Inflammatory macrophage (primary cell): Measurements from ENCODE around the gene DHCR24.
"Not testable (repeated sequence)": the region's sequence is repeated elsewhere in the genome, so short reads cannot be mapped to it uniquely, and the experiment has no call there.

Experiments used
- DNase-seq, 2 donors: peaks; one replicate each; pipeline ENCODE4 v3.0.0-alpha.2; 2020 to 2022
- total RNA-seq, 18 experiments: gene quantifications; one replicate each; lab custom pipeline; 2026; ENCODE audit warnings: mixed read lengths in 6 of 18, inconsistent platforms in 2 of 18; lab: John Stamatoyannopoulos, UW

Gene DHCR24
- total RNA-seq, result 164 to 713 (median 369) reads per million in 18 experiments

GRCh38 chr1:54886724-54887664, at the start of gene DHCR24:
Gene DHCR24 (minus strand): TSS chr1:54887195. CDS start chr1:54887119, 76 bp downstream.
- peak; percentile 81 to 92 for DNase-seq

GRCh38 chr1:54936791-54937190, 49.8 kb upstream of the DHCR24 start:
- no peak for DNase-seq

- DNase-seq, result no peak
Measured at GRCh38 chr1:54934869-54935268, 47.9 kb upstream of the DHCR24 start.

GRCh38 chr1:54934081-54934480, 47.1 kb upstream of the DHCR24 start:
- not testable (repeated sequence) for DNase-seq

GRCh38 chr1:54931275-54931840, 44.4 kb upstream of the DHCR24 start:
- DNase-seq, result no peak

- no peak for DNase-seq
Measured at GRCh38 chr1:54929700-54930099, 42.7 kb upstream of the DHCR24 start.

- no peak for DNase-seq
Measured at GRCh38 chr1:54928327-54928726, 41.3 kb upstream of the DHCR24 start.

- DNase-seq, result no peak
Measured at GRCh38 chr1:54927472-54928240, 40.7 kb upstream of the DHCR24 start.

GRCh38 chr1:54926970-54927369, 40.0 kb upstream of the DHCR24 start:
- no peak for DNase-seq

- DNase-seq, result no peak
Measured at GRCh38 chr1:54922921-54923421, 36.0 kb upstream of the DHCR24 start.

- DNase-seq, result no peak
Measured at GRCh38 chr1:54922040-54922761, 35.2 kb upstream of the DHCR24 start.

GRCh38 chr1:54919367-54920359, 32.7 kb upstream of the DHCR24 start:
- DNase-seq, result no peak

- DNase-seq, result not testable (repeated sequence)
Measured at GRCh38 chr1:54911076-54911475, 24.1 kb upstream of the DHCR24 start.

GRCh38 chr1:54906586-54906985, 19.6 kb upstream of the DHCR24 start:
- DNase-seq, result no peak

GRCh38 chr1:54904476-54905048, 17.6 kb upstream of the DHCR24 start:
- DNase-seq, result no peak

- no peak for DNase-seq
Measured at GRCh38 chr1:54894271-54894670, 7.3 kb upstream of the DHCR24 start.

GRCh38 chr1:54892586-54892985, 5.6 kb upstream of the DHCR24 start:
- peak in 1 of 2 donors; percentile 8 for DNase-seq

GRCh38 chr1:54889132-54889725, 2.2 kb upstream of the DHCR24 start:
- no peak for DNase-seq

GRCh38 chr1:54888080-54888733, 1.2 kb upstream of the DHCR24 start:
- DNase-seq, result no peak
